Mucosa of descending colon (tissue), 3 donors: Measurements from ENCODE around the gene DCK. TPM values are rescaled to one million over a fixed set of nuclear protein-coding genes. Genes with fewer than 3 reads are reported as not detected.
"Not testable (repeated sequence)": the region's sequence is repeated elsewhere in the genome, so short reads cannot be mapped to it uniquely, and the experiment has no call there.

Experiments
- ATAC-seq: fragments of 200-7000 bp; cut with Tn5 transposase; one replicate; pipeline ENCODE4 v1.9.1; 2020; ENCODE audit warnings: mild to moderate bottlenecking, moderate library complexity
- DNase-seq, 3 donors: peaks; one replicate each; pipeline ENCODE4 v3.0.0-alpha.2; 2020
- H3K36me3 ChIP-seq: fragments of 200-600 bp; one replicate; pipeline ENCODE4 v1.8.0; 2021; ENCODE audit warnings: low read depth, mild to moderate bottlenecking
- H3K4me1 ChIP-seq: fragments of 200-600 bp; one replicate; pipeline ENCODE4 v1.8.0; 2021; ENCODE audit warnings: low read depth, mild to moderate bottlenecking
- H3K4me3 ChIP-seq: fragments of 200-600 bp; one replicate; pipeline ENCODE4 v1.8.0; 2021; ENCODE audit warnings: mild to moderate bottlenecking
- H3K9me3 ChIP-seq: fragments of 200-600 bp; one replicate; pipeline ENCODE4 v1.8.0; 2021; ENCODE audit warnings: mild to moderate bottlenecking
- CTCF ChIP-seq: fragments of 200-600 bp; IDR thresholded peaks from one replicate; pipeline ENCODE4 v1.8.0; 2022; ENCODE audit warnings: antibody characterized with exemption, mild to moderate bottlenecking
- intact Hi-C, 2 donors: fragments of 100-400 bp; cut with DNase I in 1 of 2; cut with micrococcal nuclease in 1 of 2; formaldehyde crosslinking; loops; one replicate each; pipeline versions ENCODE4 v1.11.0 to v1.11.1; 2022; cut with DNase I, micrococcal nuclease
- total RNA-seq, 3 donors: library from RNA; stranded (reverse); fragmentation: NEBNext Ultra II Directional in 2 of 3; extraction: Animal tissue kit (Norgen Biotek cat#: 25700) in 2 of 3; gene quantifications; one replicate each; pipeline versions ENCODE4 v1.2.1 to v1.2.4, GENCODE V29; 2021 to 2023
- donor health status: DM: no; HTN: no; CAD: no; lungs with moderate emphysema.
- donor health status: DM: no; HTN: no; CAD: no.
- donor health status: DM: no; HTN: yes; CAD: no.

DCK gene
- total RNA-seq, 3 donors from 2014 or later = 9.5 to 16.9 (median 11.1) TPM

GRCh38 chr4:71004281-71004851 is 10.9 kb downstream of the DCK start:
- DNase-seq (peak in 2 of 3 donors; percentile 32 to 59), ATAC-seq (peak; percentile 29)
- Histone ChIP-seq H3K4me3 (no peak overlapping the region), H3K36me3 (no peaks in the 10 kb centered on the region), H3K4me1 (no peaks in the 10 kb centered on the region), H3K9me3 (no peaks in the 10 kb centered on the region)
- intact Hi-C loops = no loop called here
- no peak for TF ChIP-seq CTCF

GRCh38 chr4:71005025-71005424 is 11.6 kb downstream of the DCK start:
- intact Hi-C loops = not testable (repeated sequence)

GRCh38 chr4:71006203-71006907 is 12.9 kb downstream of the DCK start:
- ATAC-seq = peak; percentile 32
- no peak for DNase-seq
- no peaks in the 10 kb centered on the region for H3K4me1 ChIP-seq
- no peaks in the 10 kb centered on the region for H3K9me3 ChIP-seq
- no peak for TF ChIP-seq CTCF
- no peaks in the 10 kb centered on the region for H3K36me3 ChIP-seq
- H3K4me3 ChIP-seq = no peak overlapping the region
- intact Hi-C loops = no loop called here

More at GRCh38 chr4:71005025-71005424, 11.6 kb downstream of the DCK start:
- H3K4me1 ChIP-seq, H3K9me3 ChIP-seq, DNase-seq, H3K4me3 ChIP-seq, H3K36me3 ChIP-seq, ATAC-seq: not testable (repeated sequence)

GRCh38 chr4:71008196-71008595 is 14.7 kb downstream of the DCK start:
- no peaks in the 10 kb centered on the region for H3K36me3 ChIP-seq
- ATAC-seq = no peak
- intact Hi-C loops = no loop called here
- no peak overlapping the region for H3K4me3 ChIP-seq
- no peak for TF ChIP-seq CTCF
- DNase-seq = no peak
- H3K9me3 ChIP-seq = no peaks in the 10 kb centered on the region
- H3K4me1 ChIP-seq = no peaks in the 10 kb centered on the region

- intact Hi-C loops = no loop called here
These were observed 15.6 kb downstream of the DCK start for GRCh38 chr4:71009086-71009485.

More at GRCh38 chr4:71009086-71009485, 15.6 kb downstream of the DCK start:
- Histone ChIP-seq H3K36me3 (no peaks in the 10 kb centered on the region), H3K4me1 (no peaks in the 10 kb centered on the region), H3K9me3 (no peaks in the 10 kb centered on the region), H3K4me3 (no peak overlapping the region)
- no peak for TF ChIP-seq CTCF
- no peak for DNase-seq
- ATAC-seq = no peak
